Lower lobe of right lung (tissue), 2 donors: ENCODE measurements around the gene OPRL1. TPM values are rescaled to one million over a fixed set of nuclear protein-coding genes. Genes with fewer than 3 reads are reported as not detected.
A peak's percentile ranks its signal among the peaks of the same experiment; 100 is the strongest.

Source experiments
- ATAC-seq, 2 donors: fragments of 200-7000 bp; cut with Tn5 transposase; one replicate each; pipeline ENCODE4 v1.9.1; 2020 to 2022; ENCODE audit warnings: mild to moderate bottlenecking in 2 of 2, moderate library complexity in 2 of 2
- DNase-seq: peaks from one replicate; pipeline ENCODE4 v3.0.0-alpha.2; 2020
- H3K27ac ChIP-seq: fragments of 200-600 bp; one replicate; pipeline ENCODE4 v1.8.0; 2022
- H3K27me3 ChIP-seq: fragments of 200-600 bp; one replicate; pipeline ENCODE4 v1.8.0; 2022; ENCODE audit warnings: low read depth
- H3K36me3 ChIP-seq: fragments of 200-600 bp; one replicate; pipeline ENCODE4 v1.8.0; 2022; ENCODE audit warnings: mild to moderate bottlenecking
- H3K4me1 ChIP-seq: fragments of 200-600 bp; one replicate; pipeline ENCODE4 v1.8.0; 2022
- H3K4me3 ChIP-seq: fragments of 200-600 bp; one replicate; pipeline ENCODE4 v1.8.0; 2022; ENCODE audit warnings: mild to moderate bottlenecking
- H3K9me3 ChIP-seq: fragments of 200-600 bp; one replicate; pipeline ENCODE4 v1.8.0; 2022
- CTCF ChIP-seq: fragments of 200-600 bp; IDR thresholded peaks from one replicate; pipeline ENCODE4 v1.8.0; 2022; ENCODE audit warnings: antibody characterized with exemption, mild to moderate bottlenecking
- intact Hi-C: fragments of 100-400 bp; cut with DNase I; formaldehyde crosslinking; loops from one replicate; pipeline ENCODE4 v1.11.0; 2022
- total RNA-seq: library from RNA; stranded (reverse); fragmentation: NEBNext Ultra II Directional; extraction: Animal tissue kit (Norgen Biotek cat#: 25700); gene quantifications from one replicate; pipeline ENCODE4 v1.2.1, GENCODE V29; 2021
- donor health status: DM: no; HTN: yes; CAD: no; lungs with severe emphysema.

The OPRL1 gene
- total RNA-seq, 1 donor from 2014 or later: 2.6 TPM

- Histone ChIP-seq H3K4me1 (peaks cover 51% of the 10 kb centered on the region), H3K36me3 (peaks cover 18% of the 10 kb centered on the region), H3K9me3 (no peaks in the 10 kb centered on the region), H3K27me3 (peaks cover 38% of the 10 kb centered on the region), H3K4me3 (peak overlapping the region; percentile 66), H3K27ac (peak overlapping the region; percentile 86)
- TF ChIP-seq CTCF: no peak
- peak; percentile 24 to 36 for ATAC-seq
- DNase-seq: no peak
- intact Hi-C loops: no loop called here
Observed at GRCh38 chr20:64038224-64038564, 41.7 kb upstream of the OPRL1 start.

GRCh38 chr20:64038565-64039292 is 41.2 kb upstream of the OPRL1 start:
- intact Hi-C loops: no loop called here
- peak overlapping the region; percentile 86 for H3K27ac ChIP-seq
- peaks cover 12% of the 10 kb centered on the region for H3K36me3 ChIP-seq
- ATAC-seq (peak; percentile 90 to 93), DNase-seq (peak; percentile 86)
- peaks cover 51% of the 10 kb centered on the region for H3K4me1 ChIP-seq
- no peaks in the 10 kb centered on the region for H3K9me3 ChIP-seq
- H3K27me3 ChIP-seq: peaks cover 38% of the 10 kb centered on the region
- peak; percentile 69 for TF ChIP-seq CTCF
- H3K4me3 ChIP-seq: peak overlapping the region; percentile 66

- peaks cover 7% of the 10 kb centered on the region for H3K36me3 ChIP-seq
- TF ChIP-seq CTCF: no peak
- H3K9me3 ChIP-seq: no peaks in the 10 kb centered on the region
- ATAC-seq (peak; percentile 45 to 52), DNase-seq (no peak)
- H3K4me1 ChIP-seq: peaks cover 51% of the 10 kb centered on the region
- H3K4me3 ChIP-seq: peak overlapping the region; percentile 66
- peak overlapping the region; percentile 86 for H3K27ac ChIP-seq
- intact Hi-C loops: no loop called here
- H3K27me3 ChIP-seq: peaks cover 38% of the 10 kb centered on the region
Observed at GRCh38 chr20:64039293-64040160, 40.4 kb upstream of the OPRL1 start.

GRCh38 chr20:64040231-64041039 is 39.4 kb upstream of the OPRL1 start:
- peaks cover 44% of the 10 kb centered on the region for H3K27me3 ChIP-seq
- intact Hi-C loops: no loop called here
- peaks cover 51% of the 10 kb centered on the region for H3K4me1 ChIP-seq
- no peaks in the 10 kb centered on the region for H3K9me3 ChIP-seq
- peak overlapping the region; percentile 76 for H3K27ac ChIP-seq
- TF ChIP-seq CTCF: no peak
- H3K36me3 ChIP-seq: no peaks in the 10 kb centered on the region
- H3K4me3 ChIP-seq: no peak overlapping the region
- no peak for ATAC-seq
- no peak for DNase-seq

GRCh38 chr20:64041040-64041780 is 38.7 kb upstream of the OPRL1 start:
- peak overlapping the region; percentile 76 for H3K27ac ChIP-seq

More at GRCh38 chr20:64041040-64041780, 38.7 kb upstream of the OPRL1 start:
- no peak for DNase-seq
- ATAC-seq: no peak
- H3K9me3 ChIP-seq: no peaks in the 10 kb centered on the region
- TF ChIP-seq CTCF: no peak
- intact Hi-C loops: no loop called here
- peak overlapping the region; percentile 58 for H3K4me3 ChIP-seq
- peaks cover 52% of the 10 kb centered on the region for H3K27me3 ChIP-seq
- peaks cover 51% of the 10 kb centered on the region for H3K4me1 ChIP-seq
- H3K36me3 ChIP-seq: no peaks in the 10 kb centered on the region
